Hindlimb muscle (tissue), 1 donor: ENCODE data around the gene FOXP1. TPM values are rescaled to one million over a fixed set of nuclear protein-coding genes. Genes with fewer than 3 reads are reported as not detected.
A peak's percentile ranks its signal among the peaks of the same experiment; 100 is the strongest.
"Not testable (repeated sequence)": the region's sequence is repeated elsewhere in the genome, so short reads cannot be mapped to it uniquely, and the experiment has no call there.

Experiments used
- DNase-seq: peaks from one replicate; pipeline ENCODE4 v3.0.0-alpha.2; 2013
- polyA plus RNA-seq: library from polyadenylated mRNA; unstranded; fragments of 120-200 nt; gene quantifications from one replicate; pipeline ENCODE4 v1.2.1, GENCODE V29; 2013; ENCODE audit not compliant: insufficient read length

Gene FOXP1
- polyA plus RNA-seq, 1 donor: 18.2 TPM

DNA sequence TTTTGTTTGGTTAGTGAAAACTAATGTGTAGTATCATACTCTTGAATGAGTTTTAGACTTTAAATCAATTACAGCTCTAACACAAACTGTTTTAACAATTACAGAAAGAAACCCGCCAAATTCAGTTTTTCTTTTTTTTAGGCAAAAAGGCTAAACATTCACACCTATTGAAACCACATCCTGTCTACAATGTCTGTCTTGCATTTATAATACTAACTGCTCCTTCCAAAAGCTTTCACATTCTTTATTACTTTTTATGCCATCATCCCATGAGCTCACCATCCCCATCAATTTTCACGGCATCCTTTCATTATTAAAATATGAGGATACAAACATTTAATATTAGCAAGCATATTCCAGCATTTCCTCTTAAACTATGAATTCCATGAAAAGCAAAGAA, 593.3 kb downstream of the FOXP1 start:
- DNase-seq: no peak

DNA sequence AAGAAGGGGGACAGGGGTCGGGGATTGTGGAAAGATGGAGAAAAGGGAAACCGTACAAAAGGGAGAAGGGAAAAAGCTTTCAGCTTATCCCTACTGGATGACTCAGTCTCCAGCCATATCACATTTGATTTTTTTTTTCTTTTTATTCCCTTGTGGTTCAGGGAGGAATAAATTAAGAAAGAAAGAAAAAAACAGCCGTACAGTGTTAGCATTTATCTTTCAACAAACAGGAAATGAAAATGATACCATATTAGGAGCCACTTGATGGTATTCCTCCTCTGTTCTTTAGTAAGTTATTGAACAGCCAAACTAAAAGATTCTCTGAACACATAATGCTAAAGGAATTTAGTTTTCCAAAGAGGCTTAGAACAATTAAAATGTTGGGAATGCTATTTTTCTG, 594.4 kb downstream of the FOXP1 start:
- DNase-seq: no peak

DNA sequence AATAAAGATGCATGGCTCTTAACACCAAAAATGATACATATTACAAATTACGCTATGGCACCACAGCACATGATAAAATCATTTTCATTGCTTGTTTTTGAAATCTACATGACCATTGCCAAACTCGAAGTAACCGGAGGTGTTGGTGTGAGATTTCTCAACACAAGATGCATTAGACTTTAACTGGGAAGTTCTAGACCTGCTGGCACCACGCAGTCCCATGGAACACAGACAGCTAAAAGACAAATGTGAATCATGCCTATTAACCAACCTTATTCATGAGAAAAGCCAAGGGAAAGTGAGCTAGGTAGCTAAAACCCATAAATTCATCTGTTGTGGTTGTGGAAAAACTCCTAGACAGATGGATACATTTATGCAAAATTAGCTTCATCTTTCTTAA, 595.4 kb downstream of the FOXP1 start:
- DNase-seq: no peak

DNA sequence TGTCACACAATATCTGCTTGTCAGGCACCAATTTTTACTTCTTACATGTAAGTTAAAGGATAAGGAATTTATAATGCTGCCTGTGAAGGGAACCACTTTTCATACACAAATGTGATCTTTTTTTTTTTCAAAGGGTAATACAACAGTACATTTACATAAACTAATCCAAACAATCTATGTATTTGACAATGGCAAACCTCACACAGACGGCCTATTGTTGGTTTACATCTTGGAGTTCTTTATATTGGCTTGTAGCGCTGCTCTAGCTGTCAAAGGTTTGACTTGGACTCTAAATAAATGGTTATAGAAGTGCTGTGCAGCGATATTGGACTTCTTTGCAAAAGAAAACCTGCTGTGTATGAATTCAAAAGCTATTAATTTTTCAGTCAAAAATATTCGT, 598.0 kb downstream of the FOXP1 start:
- DNase-seq: no peak

DNA sequence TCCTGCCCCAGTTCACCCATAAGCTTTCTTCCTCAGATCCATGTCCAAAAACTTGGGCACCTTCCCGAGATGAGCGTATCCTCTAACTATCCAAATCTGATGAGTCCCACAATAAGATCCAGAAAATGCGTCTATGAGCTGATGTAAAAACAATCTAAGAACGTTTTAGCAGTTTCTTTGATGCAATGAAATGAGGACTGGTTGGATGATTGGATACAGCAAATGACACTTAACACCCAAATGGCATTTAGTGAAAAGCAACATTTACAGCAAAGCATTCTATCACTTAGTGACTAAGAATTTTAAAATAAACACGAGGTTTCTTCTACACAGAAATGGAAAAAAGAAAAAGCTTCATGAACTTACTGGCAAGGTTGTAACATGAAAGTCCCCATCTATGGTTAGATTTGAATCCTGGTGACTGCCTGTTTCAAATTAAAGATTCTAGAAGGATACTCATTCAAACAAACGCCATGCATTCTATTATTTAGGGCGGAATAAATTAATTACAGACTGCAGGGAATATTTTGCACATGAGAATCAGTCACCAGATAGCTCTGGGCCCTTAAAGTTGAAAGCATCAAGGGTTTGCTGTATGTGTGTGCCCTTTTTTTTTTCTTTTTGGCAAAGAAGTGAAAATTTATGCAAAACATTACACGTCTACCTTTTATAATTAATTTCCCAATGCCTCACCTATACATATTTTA, 598.6 kb downstream of the FOXP1 start:
- no peak for DNase-seq

DNA sequence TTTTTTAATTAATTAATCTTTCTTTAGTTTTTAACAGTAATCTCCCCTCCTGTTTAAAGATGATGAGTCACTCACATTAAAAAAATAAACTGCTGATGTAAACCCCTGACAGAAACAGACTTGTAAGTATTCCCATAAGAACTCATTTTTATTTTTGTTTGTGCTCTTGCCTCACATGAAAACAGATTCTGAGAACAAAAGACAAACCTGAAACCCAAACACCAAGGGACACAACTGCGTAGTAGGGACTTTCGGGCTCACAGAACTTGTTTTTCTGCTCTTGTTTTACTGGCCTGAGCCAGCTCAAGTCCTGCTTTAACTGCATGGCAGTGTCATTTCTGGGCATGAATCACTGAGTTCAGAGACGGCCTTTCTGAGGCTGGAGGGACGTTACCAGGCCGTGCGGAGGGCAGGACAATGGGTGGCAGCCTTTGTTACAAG, 600.8 kb downstream of the FOXP1 start:
- DNase-seq: no peak

DNA sequence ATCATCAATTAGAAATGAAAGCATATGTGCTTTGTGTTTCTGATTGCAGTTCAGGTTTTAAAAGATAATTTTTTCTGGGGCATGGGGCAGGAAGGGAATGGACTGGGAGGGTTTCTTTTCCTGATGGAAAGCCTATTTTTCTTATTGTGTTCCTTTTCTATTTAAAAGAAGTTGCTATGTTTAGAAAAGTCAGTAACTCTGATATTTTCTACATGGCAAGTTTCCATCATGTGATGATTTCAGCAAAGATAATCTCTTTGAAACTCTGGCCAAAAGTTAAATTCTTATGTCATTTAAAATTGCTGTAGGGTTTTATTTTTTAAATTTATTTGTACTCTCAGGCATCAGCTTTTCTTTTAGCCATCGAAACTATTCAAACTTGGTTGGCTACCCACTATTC, 601.2 kb downstream of the FOXP1 start:
- DNase-seq: no peak

DNA sequence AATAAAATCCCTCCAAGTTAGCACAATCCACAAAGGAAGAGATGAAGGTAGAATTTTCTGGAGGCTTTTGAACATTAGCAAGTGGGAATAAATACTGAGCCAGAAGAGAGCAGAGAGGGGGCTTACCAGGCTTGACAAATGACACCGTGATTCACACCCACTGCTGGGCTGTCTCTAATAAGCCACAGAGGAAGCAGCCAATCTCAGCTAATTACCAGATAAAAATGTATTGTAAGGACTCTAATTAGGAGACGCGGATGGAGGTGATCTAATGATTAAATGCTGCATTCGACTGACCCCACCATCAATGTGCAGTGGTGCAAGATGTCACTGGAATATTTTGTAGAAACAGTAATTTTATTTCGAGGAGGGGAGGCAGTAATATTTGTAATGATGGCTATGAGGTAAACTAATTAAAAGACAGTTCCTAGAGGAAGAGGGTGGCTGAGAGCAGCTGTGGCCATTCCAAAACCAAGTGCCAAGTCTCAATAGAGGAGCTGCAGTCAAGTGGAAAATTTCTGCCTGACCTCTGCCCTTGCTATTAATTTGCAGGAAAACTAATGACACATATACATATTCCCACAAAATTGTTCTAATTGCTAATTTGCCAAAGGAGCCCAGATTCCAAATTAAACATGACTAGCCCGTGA, 602.2 kb downstream of the FOXP1 start:
- DNase-seq: no peak

DNA sequence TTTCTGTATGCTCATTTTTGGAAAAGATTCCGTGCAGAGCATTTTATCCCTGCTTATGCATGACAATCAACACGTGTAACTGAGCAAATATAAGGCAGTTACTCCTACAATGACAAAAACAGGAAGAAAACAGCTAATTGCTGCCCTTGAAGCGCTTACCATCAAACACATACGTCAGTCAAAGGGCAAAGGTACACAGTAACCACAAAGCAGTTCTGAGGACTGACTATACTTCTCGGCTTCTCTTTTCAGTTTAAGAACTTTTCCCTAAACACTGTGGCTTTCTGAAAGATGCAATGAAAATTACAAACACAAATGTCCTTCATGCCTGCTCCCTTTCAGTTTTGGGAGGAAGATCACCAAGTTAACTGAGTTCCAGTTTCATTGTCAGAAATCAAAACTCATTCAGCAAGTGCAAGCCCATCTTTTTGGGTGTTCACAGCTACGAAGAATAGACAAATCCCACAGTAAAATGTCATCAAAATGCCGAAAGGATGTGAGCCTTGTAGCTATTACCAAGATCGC, 602.8 kb downstream of the FOXP1 start:
- DNase-seq: no peak

DNA sequence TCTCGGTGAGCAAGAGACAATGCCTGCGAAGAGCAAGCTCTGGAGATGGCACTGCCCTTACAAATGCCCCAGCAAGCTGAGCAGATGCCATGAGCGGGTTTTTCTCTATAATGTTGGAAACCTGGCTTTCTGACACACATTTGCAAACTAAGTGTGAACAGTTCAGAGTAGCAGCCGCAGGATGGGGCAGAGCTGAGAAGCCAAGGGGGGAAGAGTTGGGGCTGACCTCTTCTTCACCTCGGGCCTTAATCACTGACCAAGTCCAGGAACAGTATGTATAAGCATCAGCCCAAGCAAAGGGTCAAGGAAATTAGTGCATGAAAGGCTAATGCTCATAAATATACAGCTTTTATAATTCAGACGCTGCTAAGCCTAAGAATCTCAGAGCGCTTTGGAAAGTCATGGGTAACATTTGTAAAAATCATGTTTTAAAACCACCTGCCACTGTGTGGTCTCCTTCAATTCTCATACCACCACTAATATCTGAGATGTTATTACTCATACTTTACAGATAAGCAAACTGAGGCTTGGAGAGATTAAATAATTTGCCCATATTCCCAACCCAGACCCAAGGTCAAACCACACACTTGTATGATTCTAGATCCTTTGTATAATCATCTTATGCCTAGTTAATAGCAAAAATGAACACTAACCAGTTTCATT, 603.4 kb downstream of the FOXP1 start:
- DNase-seq: no peak

DNA sequence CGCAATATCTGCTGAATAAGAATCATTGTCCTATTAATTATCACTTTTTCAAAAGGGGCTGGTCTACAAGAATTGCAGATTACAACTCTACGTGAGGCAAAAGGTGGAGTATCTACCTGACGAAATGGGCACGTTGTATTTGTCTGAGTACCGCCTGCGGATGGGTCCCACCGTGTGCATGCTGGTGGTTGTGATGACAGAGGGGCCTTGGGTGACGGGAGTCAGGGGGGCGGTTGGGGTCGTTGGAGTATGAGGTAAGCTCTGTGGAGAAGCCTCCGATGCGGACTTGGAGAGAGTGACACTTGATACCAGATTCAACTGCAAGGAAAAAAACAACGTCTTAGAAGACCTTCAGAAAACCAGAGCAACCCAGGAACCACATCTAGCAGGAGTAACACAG, 605.8 kb downstream of the FOXP1 start:
- DNase-seq: no peak

DNA sequence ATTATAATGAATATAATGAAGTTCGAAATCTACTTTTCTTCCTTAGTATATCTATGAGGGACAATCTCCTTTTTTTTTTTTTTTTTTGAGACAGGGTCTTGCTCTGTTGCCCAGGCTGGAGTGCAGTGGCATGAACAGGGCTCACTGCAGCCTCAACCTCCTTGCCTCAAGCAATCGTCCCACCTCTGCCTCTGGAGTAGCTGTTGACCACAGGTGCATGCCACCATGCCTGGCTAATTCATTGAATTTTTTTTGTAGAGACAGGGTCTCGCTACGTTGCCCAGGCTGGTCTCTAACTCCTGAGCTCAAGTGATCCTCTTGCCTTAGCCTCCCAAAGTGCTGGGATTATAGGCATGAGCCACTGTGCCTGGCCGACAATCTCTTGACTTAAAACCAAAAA, 607.5 kb downstream of the FOXP1 start:
- DNase-seq: not testable (repeated sequence)

DNA sequence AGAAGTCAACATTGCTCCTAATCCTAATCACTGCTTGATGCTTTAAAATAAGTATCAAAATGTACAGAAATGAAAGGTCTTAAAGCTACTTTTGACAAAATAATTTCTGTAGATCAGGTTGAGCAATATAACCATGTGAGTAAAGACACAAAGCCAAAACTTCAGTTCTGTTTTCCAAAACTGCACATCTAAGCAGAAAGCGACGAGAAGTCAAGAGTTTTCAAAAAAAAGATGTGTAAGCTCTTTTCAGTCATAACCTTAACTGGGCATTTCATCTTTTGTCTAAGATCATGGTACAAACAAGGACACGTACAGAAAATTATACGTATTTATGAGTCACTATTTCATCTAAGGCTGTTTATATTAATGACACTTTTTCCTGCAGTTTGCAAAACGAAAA, 608.8 kb downstream of the FOXP1 start:
- no peak for DNase-seq

DNA sequence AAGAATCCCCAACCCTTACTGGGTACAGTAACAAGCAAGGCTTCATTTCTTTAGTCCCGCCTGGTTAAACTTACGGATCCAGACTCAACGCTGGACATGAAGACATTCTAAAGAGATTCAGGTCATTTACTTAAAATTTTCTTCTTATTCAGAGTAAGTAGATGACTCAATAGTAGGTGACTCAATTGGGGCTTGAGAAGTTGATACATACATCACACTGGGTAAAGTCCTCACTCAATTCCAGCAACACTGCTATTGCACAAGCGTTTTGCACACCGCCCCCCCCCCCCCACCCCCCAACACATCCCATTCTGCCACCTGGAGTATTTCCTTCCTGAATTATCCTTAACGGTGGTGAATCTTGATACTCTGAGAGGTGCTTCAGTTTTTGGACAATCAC, 610.0 kb downstream of the FOXP1 start:
- no peak for DNase-seq

DNA sequence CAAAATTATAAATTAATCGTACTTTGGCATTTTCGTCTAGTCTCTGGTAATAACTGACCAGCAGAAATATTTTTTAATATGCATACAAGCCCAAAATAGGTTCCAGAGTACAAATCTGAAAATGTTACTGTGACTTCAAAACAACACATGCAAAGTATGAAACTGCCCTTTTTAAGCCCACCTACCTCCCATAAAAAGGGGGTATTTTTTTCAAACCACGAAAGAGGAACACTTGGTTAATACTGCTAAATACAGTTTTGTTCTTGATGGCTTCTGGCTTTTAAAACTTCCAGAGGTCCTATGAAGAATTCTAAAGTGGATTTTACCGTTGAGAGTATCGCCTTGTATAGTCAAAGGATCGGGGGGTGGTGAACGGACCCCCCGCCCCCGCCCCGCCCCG, 610.7 kb downstream of the FOXP1 start:
- DNase-seq: no peak

DNA sequence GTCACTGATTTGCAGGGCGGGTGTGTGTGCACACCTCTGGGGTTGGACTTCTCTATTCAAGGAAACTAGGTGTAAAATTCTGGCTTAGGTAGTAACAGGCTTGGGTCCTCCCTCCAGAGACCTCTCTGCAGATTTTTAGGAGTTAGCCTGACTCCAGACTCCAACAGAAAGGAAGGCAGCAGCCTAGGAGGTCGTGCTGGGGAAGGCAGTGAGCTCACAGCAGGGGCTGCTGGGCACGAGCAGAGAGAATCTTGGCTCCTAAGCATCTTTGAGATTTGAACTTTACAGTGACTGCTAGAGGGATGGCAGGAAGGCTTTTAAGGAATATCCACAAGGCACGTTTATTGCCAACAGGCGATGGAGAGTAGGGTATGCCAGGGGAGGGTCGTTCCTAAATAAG, 612.6 kb downstream of the FOXP1 start:
- DNase-seq: no peak

DNA sequence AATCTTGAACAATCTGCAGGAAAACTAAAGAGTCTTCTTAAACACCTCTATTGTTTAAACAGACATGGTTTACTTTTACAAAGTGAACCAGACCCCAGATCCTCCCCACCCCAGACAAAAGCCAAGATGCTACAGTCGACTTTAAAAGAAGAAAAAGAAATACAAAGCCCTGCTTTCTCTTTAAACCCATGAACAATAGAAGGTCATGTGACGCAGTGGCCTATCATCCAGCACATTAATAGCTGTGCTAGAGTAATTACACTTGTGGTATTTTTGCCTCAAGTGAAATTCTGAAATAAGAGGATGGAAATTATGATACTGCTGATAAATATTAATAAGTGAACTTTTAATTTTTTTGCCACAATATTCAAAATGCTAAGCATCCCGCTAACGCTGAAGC, 613.4 kb downstream of the FOXP1 start:
- DNase-seq: no peak

DNA sequence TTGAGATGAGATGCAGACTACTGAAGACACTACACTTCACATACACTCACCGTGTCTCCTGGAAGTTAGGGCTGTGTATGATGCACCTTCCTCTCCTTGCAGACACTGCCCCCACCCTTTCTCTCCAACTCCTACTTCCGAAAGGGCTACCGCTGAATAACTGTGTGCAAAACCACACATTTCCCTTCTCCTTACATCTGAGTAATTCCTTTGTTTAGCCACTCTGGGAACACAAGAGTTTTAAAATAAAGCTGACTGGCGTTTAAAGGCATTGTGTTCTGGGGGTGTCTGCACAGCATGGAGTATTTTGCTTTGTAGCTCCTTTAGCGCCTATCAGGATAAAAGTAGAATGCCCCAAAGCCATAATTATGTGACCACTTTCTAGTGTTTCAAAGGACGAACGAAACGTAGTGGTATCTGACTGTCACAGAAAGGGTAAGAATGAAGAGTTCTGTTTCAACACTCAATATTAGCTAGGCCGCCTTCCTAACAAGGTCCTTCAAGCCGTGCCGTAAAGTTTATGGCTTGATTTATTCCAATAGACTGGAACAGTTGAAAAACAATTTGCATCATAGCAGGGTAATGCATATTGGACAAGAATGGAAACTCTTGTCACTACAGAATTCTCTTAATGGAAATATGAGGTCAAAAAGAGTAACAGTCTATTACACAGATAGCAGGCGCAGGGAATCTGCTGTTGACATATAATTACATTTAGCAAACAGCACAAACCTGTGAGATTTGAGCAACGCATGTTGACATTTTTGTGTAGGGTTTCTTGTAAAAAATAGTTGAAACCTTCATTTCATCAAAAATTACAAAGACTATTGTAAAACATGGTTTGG, 619.9 kb downstream of the FOXP1 start:
- no peak for DNase-seq

DNA sequence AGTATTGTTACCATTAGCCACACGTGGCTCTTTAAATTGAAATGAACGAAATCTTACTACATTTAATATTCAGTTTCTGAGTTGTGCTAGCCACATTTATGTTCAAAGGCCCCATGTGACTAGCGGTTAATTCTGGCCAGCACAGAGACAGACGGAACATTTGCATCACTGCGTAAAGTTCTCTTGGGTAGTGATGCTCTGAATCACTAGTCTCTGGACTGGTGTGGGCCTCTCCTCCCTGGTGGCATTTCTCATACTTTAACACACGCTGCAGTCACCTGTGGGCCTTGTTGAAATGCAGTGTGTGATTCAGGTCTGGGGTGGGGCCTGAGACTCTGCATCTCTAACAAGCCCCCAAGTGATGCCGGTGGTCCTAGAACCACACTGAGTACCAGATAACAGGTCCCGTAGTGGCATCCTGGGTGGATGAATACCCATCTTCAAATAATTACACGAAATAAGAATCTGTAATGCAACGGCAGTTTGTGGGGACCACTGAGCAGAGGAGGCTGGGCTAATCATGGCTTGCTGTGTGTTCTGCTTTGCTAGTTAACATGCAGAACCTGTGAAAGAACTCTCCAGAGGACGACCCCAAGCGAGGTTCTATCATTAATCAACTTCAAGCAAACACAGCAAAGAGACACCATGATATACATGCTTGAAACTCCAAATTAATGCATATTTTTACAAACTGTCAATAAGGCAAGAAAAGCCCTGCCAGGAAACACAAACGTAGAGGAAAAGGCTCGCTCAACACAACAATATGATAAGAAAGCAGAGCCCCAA, 623.8 kb downstream of the FOXP1 start:
- no peak for DNase-seq

DNA sequence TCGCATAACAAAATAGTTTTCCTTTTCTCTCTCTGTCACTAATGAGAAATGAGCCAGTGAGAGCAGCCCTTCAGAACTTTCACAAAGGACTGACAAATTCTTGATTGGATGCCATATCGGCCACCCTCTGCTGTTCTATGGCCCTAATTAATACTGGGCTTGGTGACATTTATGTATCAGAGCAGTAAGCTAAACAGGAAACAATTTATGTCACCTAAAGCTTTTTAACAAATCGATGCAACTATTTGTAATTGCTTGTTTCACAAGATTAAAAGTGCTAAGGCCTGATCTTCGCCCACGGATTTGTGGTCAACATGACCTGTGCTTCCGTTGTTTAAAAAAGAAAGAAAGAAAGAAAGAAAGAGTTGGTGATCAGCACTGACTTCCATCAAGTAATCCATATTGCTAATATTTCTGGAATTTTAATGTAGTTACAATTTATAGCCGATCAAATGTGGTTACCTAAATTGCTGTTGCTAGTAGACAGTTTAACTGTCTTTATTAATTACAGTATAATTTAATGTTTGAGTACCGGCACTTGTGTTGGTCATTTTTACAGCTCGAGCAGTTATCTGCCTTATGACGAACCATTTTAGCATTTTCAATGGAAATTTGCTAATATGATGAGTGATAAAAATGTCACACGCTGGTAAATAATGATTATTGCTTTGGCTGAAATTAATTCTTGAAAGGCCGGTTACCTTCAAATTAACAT, 631.3 kb downstream of the FOXP1 start:
- DNase-seq: no peak

DNA sequence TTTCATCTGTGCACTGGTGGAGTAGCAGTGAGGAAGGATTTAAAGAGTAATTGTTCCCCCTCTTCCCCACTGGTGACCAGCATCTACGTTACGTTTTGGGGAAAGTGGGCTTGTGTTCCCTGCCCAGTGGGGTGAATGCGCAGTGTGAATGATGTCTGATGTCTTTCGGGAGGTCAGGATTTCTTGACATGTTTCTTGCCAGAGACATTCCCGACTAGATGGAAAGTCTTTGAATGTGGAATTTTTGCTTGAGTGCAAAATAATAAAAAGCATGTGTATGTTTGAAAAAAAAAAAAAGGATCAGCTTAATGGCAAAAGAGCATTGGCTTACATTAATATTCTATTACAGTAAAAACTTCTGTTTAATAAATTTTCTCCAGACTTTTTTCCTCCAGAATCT, 632.2 kb downstream of the FOXP1 start:
- peak; percentile 78 for DNase-seq
